Progenitor cell of endocrine pancreas (in vitro differentiated cells): ENCODE measurements around the gene DYNC1I2. TPM values are rescaled to one million over a fixed set of nuclear protein-coding genes. Genes with fewer than 3 reads are reported as not detected.
"Not testable (repeated sequence)": the region's sequence is repeated elsewhere in the genome, so short reads cannot be mapped to it uniquely, and the experiment has no call there.

Source experiments
- DNase-seq: peaks from one replicate; pipeline ENCODE4 v3.0.0; 2021; ENCODE audit warnings: low spot score; ENCODE audit not compliant: unreplicated experiment
- H3K27ac Mint-ChIP-seq: 2 replicates; pipeline ENCODE4 v1.8.0; 2021; ENCODE audit warnings: mild to moderate bottlenecking, moderate library complexity, mixed read lengths
- H3K27me3 Mint-ChIP-seq: 2 replicates; pipeline ENCODE4 v1.8.0; 2021; ENCODE audit warnings: mixed read lengths
- H3K36me3 Mint-ChIP-seq: 2 replicates; pipeline ENCODE4 v1.8.0; 2022; ENCODE audit warnings: mixed read lengths; ENCODE audit not compliant: insufficient read depth
- H3K4me1 Mint-ChIP-seq: 2 replicates; pipeline ENCODE4 v1.8.0; 2021; ENCODE audit warnings: low read depth, mixed read lengths
- H3K4me3 Mint-ChIP-seq: 2 replicates; pipeline ENCODE4 v1.8.0; 2021; ENCODE audit warnings: low read depth, mild to moderate bottlenecking, moderate library complexity, mixed read lengths
- H3K9me3 Mint-ChIP-seq: 2 replicates; pipeline ENCODE4 v1.8.0; 2021; ENCODE audit warnings: low read depth, mixed read lengths
- total RNA-seq: library from RNA; stranded (reverse); gene quantifications from 2 replicates; pipeline ENCODE4 v1.2.1, GENCODE V29; 2021
- TF ChIP-seq, protein P1 (sequence below): fragments of 200-600 bp; sonication (generic); IDR thresholded peaks from one replicate; pipeline ENCODE4 v1.5.0; 2021; ENCODE audit warnings: antibody characterized with exemption, mild to moderate bottlenecking; ENCODE audit not compliant: unreplicated experiment

The DYNC1I2 gene
- total RNA-seq, 1 donor from 2014 or later = 116 TPM

- Mint-ChIP-seq H3K9me3 (no peaks in the 10 kb centered on the region), H3K4me1 (peaks cover 8% of the 10 kb centered on the region), H3K27me3 (no peaks in the 10 kb centered on the region), H3K4me3 (no peak overlapping the region), H3K27ac (no peak overlapping the region), H3K36me3 (peaks cover 35% of the 10 kb centered on the region)
- TF ChIP-seq, protein P1, sequence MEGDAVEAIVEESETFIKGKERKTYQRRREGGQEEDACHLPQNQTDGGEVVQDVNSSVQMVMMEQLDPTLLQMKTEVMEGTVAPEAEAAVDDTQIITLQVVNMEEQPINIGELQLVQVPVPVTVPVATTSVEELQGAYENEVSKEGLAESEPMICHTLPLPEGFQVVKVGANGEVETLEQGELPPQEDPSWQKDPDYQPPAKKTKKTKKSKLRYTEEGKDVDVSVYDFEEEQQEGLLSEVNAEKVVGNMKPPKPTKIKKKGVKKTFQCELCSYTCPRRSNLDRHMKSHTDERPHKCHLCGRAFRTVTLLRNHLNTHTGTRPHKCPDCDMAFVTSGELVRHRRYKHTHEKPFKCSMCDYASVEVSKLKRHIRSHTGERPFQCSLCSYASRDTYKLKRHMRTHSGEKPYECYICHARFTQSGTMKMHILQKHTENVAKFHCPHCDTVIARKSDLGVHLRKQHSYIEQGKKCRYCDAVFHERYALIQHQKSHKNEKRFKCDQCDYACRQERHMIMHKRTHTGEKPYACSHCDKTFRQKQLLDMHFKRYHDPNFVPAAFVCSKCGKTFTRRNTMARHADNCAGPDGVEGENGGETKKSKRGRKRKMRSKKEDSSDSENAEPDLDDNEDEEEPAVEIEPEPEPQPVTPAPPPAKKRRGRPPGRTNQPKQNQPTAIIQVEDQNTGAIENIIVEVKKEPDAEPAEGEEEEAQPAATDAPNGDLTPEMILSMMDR = no peak
- no peak for DNase-seq
Measured at GRCh38 chr2:171762879-171763573, 75.8 kb downstream of the DYNC1I2 start.

- no peak overlapping the region for H3K4me3 Mint-ChIP-seq
- DNase-seq = no peak
- H3K36me3 Mint-ChIP-seq = peaks cover 29% of the 10 kb centered on the region
- no peak overlapping the region for H3K27ac Mint-ChIP-seq
- H3K9me3 Mint-ChIP-seq = no peaks in the 10 kb centered on the region
- H3K4me1 Mint-ChIP-seq = peaks cover 8% of the 10 kb centered on the region
- TF ChIP-seq, protein P1 = no peak
- no peaks in the 10 kb centered on the region for H3K27me3 Mint-ChIP-seq
Measured at GRCh38 chr2:171763602-171764001, 76.3 kb downstream of the DYNC1I2 start.

GRCh38 chr2:171771463-171771862 lies 84.2 kb downstream of the DYNC1I2 start:
- DNase-seq = no peak
- Mint-ChIP-seq H3K36me3 (peaks cover 20% of the 10 kb centered on the region), H3K9me3 (peaks cover 24% of the 10 kb centered on the region), H3K27me3 (no peaks in the 10 kb centered on the region), H3K27ac (no peak overlapping the region), H3K4me3 (no peak overlapping the region), H3K4me1 (no peaks in the 10 kb centered on the region)
- TF ChIP-seq, protein P1 = no peak

DNA sequence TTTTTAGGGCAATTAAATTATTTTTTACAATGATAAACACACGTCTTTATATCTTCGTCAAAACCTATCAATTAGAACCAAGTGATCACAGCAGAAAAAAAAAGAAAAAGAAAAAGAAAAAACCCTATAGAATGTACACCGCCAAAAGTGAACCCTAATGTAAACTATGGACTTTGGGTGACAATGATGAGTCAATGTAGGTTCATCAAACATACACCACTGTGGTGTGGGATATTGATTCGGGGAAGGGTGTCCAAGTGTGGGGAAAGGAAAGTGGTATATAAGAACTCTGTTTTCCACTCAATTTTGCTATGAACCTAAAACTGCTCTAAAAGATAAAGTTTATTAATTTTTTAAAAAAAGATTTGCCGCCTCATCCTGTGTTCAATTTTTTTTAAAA lies 85.1 kb downstream of the DYNC1I2 start:
- TF ChIP-seq, protein P1 = no peak
- no peaks in the 10 kb centered on the region for H3K4me1 Mint-ChIP-seq
- H3K9me3 Mint-ChIP-seq = peaks cover 24% of the 10 kb centered on the region
- no peaks in the 10 kb centered on the region for H3K27me3 Mint-ChIP-seq
- no peak for DNase-seq
- H3K27ac Mint-ChIP-seq = no peak overlapping the region
- H3K36me3 Mint-ChIP-seq = peaks cover 21% of the 10 kb centered on the region
- H3K4me3 Mint-ChIP-seq = no peak overlapping the region

- Mint-ChIP-seq H3K9me3 (peaks cover 29% of the 10 kb centered on the region), H3K36me3 (peaks cover 26% of the 10 kb centered on the region)
- not testable (repeated sequence) for H3K27ac Mint-ChIP-seq, H3K4me1 Mint-ChIP-seq, H3K4me3 Mint-ChIP-seq, H3K27me3 Mint-ChIP-seq, DNase-seq
Measured at GRCh38 chr2:171774581-171774980, 87.3 kb downstream of the DYNC1I2 start.

DNA sequence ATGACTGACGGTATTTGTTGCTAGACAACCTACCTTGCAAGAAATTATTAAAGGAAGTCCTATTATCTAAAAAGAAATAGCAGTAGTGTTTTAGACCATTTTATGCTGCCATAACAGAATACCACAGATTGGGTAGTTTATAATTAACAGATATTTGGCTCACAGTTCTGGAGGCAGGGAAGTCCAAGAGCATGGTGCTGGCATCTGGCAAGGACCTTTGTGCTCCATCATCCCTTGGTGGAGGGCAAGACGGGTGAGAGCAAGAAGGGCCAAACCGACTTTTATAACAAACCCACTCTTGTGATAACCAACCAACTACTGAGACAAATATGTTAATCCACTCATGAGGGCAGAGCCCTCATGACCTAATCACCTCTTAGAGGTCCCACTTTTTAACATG lies 91.2 kb downstream of the DYNC1I2 start:
- H3K27me3 Mint-ChIP-seq = no peaks in the 10 kb centered on the region
- DNase-seq = no peak
- H3K9me3 Mint-ChIP-seq = peaks cover 7% of the 10 kb centered on the region
- no peak overlapping the region for H3K27ac Mint-ChIP-seq
- no peaks in the 10 kb centered on the region for H3K4me1 Mint-ChIP-seq
- H3K4me3 Mint-ChIP-seq = no peak overlapping the region
- H3K36me3 Mint-ChIP-seq = peaks cover 17% of the 10 kb centered on the region
- TF ChIP-seq, protein P1 = no peak
